ENCODE results near the gene TRPV5.

Gene TRPV5

DNA sequence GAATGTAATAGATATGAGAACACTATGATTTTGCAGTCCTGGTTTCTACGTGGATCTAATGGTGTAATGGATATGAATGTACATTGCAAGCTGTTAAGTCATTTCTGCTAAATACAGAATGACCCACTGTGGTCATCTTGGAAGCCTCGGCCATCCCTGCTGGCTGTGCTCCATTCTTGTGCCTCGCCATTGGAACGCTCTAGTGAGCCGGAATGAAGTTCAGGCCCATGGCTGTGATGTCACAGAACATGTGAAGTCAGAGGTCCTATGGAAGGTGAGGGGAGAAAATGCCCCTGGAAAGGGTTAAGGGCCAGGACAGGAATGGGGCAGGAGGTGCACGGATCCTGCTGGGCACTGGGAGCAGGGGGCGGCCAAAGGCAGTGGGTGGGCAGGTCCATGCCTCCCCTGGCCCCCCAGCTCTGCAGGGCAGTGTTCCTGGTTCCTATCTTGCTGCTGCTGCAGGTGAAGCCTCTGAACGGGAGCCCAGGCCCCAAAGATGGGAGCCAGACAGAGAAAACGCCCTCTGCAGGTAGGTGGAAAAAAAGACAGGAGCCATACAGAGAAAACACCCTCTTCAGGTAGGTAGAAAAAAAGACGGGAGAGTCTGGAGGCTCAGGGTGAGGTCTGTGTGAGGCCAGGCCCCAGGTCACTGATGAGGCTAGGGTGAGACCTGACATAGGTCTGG is 5.8 kb upstream of the TRPV5 start, which contains the start of gene LLCFC1:
Gene LLCFC1, plus strand, starts transcription at position 259 of the 685 bp plus-strand sequence. Its CDS starts 138 bp downstream, at position 397.
- DNase-seq: no peak

DNA sequence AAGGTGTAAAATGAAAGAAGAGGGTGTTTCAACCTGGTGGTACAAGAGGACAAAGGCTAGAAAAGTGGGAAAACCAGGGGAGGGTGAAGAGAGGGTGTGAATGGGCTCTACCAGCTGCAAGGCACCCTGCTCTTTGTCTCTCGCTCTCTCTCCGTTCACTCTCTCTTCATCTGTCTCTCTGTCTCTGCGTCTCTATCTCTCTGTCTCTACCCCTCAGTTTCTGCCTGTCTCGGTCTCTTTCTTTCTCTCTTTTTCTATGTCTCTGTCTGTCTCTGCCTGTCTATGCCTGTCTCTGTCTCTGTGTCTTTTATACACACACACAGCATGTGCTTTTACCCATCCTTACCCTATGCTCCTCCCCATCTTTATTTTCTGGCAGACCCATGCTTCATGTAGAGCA is 5.1 kb upstream of the TRPV5 start:
- no peak for DNase-seq

DNA sequence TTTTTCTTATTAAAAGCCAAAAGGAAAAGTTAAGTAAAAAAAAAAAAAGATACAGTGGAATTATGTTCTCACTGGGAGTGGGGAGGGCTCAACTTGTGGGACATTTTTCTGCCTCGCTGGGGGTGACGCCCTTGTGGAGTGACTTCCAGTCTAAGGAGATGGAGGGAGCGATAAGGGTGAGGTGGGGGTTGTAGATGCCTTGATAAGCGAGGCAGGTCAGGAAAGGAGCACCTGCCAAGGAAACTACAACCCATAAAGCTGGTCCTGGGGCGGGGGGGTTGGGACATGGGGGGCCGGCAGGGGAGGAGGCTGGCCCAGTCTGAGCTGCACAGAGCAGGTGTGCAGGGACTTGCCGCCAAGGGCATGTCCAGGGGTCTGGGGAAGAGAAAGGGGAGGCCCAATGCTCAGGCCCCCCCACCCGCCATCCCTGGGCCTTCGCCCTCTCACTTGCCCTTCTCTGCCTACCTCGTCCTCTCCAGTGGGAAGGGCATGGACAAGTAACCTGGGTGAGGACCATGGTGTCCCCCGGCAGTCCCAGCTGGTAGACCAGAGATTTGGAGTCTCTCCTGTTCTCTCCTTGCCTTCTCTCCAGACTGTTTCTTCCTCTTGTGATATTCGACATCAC is 2.5 kb upstream of the TRPV5 start:
- no peak for DNase-seq

DNA sequence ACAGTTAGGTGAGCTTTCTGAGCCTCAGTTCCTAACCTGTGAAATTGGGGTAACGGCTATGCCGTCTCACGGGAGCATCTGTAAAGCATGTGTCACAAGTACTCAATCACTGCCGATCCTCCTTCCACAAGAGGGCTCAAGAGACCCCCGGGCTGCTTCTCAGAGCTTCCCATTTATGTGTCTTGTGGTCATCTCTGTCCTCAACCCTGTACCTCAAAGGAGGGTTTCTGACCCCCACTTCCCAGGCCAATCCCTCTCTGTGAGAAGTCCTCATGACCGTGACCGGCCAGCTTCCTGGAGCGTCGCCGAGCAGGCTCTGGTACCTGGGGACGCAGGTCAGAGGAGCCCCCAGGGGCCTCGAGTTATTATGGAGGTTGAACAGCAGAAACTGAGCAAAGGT is 510 bp upstream of the TRPV5 start:
- DNase-seq: no peak

DNA sequence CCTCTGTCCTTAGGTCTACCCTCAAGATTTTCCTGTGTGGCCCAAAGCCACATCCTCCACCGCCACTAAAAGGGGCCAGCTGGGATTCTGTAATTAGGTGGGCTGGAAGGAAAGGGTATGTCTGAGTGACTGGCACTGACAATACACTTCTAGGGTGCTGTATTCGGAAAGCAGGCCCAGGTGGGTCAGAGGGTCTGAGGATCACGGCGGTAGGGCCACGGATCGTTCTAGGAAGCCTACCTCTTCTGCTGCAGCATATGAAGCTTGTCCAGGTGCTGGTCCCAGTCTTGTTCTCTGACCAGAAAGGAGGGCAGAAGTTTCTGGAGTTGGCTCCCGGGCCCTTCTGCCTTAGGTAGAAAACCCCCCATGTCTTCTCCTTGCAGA is 462 bp downstream of the TRPV5 start:
- DNase-seq: no peak

DNA sequence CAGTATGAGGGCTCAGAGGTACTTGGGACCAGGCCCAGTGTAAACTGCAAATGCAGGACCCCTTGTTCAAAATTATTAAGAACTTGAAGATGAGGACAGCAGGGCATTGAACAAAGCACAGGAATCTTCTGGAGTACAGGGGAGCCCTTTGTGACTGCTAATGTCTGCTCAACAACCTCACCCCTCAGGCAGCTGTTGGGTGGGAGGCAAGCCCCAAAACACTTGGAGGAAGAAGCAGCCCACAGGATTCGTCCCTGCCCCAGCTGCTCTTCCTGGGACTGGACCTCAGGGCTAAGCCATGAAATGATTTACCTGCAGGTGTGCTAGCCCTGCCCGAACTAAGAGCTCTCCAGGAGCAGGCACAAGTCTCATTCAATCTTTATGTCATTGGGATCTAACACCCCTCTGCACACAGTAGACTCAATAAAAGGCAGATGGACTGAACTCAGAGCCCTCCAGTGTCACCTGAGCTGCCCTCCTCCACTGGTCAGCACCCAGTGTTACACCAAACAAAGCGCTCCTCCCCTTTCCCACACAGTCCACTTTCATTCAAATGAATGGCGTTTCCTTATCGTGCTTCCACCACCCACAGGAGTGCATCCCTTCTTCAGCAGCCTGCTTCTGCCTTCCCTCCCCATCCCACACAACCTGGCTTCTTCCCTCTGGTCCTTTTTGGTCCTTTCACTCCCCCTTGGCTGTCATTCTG is 1.0 kb downstream of the TRPV5 start:
- DNase-seq: no peak

DNA sequence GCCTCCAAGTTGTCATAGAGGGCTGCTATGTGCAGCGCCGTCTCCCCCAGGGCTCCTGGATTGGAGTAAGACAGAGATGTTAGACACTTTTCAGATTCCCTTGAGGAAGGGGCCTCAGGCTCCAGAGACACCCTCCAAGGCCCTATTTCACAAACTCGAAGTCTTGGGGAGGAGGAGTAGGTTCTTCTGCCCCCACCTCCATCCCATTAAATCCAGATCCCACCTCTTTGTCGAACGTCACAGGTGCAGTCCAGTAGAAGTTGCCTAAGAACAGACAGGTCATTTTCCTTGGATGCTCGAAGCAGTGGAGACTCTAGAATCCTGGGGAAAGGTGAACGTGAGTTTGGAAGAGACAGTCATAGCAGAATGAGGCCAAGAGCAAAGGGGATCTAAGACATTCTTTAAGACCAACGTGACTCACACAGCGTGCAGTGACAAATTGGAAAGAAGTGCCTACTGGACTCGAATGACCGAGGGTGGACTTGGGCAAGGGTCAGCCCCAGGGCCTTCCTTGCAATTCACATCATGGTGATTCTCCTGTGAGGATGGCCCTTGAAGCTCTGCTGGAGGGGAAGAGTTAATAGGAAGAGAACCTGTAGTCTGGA is 3.3 kb downstream of the TRPV5 start:
- DNase-seq: no peak

DNA sequence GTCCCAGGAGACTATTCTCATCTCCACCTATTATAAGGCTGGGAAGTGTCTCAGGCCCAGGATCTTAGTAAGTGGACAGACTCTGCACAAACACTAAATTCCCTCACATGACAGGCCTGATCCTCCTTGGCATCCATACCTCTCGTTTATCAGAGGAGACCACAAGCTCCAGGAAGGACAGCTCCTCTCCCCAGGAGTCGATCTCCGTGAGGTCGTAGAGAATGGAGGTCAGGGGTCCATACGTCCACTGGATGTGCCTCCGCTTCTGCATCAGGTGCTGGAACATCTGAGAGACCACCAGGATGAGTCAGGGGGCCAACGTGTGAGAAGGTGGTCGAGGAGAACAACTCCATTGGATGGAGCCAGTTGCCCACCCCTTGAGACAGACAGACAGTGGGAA is 5.6 kb downstream of the TRPV5 start:
- no peak for DNase-seq

DNA sequence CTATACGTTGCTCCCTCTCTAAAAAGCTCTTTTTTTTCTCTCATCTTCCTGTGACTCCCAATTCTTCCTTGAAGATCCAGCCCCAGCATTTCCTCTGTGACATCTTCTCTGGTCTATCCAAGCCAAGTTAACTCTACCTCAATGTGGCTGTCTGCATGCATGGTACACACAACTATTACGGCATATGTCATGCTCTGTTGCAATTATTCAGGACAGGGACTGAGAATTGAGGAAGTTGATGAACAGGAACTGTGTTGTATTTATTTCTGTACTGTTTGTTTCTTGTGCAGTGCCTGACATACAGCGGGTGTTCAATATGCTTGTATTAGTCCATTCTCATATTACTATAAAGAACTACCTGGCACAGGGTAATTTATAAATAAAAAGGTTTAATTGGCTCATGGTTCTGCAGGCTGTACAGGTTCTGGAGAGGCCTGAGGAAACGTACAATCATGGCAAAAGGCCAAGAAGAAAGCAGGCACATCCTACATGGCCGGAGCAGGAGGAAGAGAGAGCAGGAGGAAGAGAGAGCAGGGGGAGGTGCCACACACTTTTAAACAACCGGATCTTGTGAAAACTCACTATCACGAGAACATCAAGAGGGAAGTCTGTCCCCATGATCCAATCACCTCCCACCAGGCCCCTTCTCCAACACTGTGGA is 6.3 kb downstream of the TRPV5 start:
- no peak for DNase-seq

DNA sequence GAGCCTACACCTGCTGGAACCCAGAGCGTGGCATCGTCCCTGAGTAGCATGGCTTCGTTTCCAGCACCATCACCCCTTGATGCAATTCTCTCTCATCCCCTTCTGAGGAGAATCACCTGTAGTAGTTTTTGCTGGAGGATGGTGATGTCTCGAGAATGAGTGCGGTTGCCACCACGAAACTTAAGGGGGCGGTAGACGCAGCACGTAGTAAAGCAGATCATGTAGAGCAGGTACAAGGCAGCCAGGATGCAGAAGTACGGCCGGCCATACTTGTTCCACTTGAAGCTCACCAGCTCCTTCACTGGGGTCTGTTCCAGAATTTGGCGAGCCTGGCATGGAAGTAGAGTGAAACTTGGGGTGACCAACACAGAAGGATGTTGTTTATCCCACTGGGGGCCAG is 8.1 kb downstream of the TRPV5 start:
- DNase-seq: no peak

DNA sequence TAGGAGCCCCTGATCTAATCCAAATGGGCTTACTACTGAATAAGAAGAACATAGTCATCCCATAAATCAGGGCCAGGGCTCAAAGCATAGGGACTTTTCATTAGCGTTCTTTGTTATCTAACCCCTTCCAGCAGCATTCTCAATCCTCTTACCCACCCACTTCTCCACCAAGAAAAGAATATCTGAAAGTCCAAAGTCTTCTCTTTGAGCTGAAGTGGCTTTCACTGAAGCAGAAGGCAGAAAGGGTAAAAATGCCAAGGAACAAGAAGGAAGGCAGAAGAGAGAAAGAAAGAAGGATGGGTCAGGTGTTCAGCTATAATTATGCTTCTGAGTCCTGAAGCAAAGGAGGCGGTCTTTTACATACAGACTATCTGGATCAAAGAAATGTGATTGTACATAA is 10.2 kb downstream of the TRPV5 start:
- DNase-seq: no peak

DNA sequence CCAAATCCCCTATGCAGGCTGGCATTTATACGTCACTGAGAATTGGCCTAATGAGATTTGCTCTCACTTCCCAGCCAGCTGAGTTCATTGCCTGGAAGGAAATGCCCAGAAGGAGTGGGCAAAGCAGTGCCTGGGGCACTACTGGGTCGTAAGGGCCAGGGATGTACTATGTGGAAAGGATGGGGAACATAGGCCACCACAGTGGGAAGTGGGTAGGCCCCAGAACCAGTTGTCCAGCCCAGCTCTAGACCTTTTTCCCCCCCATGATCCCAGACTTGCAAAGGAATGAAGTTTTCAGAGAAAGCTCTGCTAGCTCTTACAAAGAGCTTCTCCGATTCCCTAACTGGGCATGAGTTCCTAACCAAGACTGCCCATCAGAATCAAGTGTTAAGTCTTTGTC is 13.9 kb downstream of the TRPV5 start:
- DNase-seq: no peak

DNA sequence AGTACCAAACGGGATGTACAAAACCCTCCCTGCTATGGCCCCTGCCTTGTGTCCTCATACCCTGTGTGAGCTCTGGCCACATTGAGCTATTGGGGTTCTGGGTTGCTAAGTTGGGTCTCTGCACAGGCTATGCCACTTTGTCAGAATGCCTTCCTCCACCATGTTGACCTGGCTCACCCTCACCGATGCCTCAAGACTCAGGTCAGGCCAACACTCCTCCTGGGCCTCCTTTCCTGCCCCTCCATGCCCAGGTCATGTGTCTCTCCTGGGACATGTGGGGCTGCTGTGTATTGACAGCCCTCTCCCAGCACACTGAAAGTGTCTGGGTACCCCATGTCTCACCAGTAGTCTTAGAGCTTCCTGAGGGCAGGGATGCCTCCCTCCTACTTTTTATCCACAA is 14.6 kb downstream of the TRPV5 start:
- no peak for DNase-seq

DNA sequence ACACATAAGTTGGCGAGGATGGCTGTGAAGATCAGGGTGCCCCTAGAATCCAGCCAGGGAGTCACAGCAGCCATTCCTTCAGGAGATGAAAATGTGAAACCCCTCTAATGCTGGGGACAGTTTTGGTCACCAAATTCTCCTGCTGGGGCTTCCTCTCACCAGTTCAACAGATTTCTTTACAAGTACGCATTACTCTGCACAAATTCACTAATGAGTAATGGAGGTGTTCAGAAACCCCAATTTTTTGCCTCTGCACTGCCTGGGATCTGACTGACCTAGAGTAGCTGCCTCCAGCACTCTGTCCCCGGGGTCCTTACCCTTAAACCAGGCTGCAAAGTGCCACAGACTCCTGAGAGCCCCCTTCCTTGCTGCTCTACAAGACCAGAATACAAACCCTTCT is 16.1 kb downstream of the TRPV5 start:
- DNase-seq: no peak

DNA sequence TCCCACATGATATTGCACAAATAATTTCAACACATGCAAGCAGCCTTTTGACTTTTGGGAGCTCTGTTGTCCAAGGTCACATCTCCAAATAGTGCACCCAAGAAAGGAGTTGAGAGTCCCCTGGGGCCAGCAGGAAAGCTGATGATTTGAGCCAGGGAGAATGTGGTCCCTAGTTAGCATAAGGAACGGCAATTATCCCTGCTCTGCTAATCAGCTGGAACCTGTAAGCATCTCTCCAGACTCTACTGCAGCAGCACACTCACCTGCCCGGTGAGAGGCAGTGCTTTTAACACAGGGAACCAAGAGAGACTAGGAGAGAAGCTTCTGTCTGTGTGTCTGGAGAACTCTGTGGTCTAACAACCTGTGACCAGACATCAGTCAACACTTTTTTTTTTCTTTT is 17.0 kb downstream of the TRPV5 start:
- DNase-seq: no peak

DNA sequence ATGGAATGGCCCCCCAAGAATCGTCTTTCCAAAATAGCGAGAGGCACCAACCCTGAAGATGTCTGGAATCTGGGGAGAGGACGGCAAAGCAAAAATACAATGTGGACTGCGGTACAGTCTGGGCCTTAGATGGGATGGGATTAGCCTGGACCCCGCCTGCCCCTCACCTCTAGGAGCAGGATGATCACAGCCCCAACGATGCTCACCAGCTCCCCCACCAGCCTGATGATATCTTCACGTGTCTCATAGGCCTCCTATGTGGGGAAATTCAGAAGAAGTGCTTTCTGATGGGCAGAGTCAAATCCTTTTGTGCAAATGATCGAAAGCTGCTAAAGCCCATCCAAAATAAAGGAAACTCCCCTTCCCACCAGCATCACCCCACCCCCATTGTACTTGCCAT is 18.2 kb downstream of the TRPV5 start:
- DNase-seq: no peak

DNA sequence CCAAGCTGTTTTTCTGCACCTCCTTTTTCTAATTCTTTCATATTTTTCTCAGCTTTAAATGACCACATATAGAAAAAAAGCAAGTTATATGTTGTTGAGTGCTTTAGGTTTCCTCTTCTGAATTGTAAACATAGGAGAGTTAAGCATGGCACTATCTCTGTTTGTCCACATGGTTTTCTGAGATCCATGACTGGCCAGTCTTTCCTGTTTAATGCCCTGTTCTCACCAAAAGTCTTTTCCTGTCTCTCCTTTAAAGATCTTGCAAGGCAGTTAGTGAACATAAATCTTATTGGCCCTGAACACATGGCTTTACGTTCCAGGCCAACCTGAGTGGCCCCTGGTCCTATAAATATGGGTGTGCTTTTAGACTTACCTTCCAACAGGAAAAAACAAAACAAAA is 19.4 kb downstream of the TRPV5 start:
- no peak for DNase-seq

DNA sequence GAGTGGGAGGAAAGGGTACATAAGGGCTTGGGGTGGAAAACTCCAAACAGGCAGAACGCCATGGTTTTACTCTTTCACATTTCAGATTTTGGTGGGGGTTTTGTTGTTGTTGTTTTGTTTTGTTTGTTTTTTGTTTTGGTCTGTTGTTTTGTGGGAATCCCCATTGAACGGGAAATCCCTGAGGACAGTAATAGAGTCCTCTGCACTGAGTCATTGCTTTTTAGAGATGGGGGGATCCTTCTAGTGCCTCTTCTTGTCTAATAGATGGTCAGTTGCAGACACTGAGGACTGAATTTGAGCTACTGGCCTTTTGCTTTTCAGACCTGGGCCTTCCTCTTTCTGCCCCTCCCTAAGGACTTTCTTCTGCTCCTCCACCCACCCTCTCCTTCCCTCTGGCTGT is 20.0 kb downstream of the TRPV5 start:
- no peak for DNase-seq

DNA sequence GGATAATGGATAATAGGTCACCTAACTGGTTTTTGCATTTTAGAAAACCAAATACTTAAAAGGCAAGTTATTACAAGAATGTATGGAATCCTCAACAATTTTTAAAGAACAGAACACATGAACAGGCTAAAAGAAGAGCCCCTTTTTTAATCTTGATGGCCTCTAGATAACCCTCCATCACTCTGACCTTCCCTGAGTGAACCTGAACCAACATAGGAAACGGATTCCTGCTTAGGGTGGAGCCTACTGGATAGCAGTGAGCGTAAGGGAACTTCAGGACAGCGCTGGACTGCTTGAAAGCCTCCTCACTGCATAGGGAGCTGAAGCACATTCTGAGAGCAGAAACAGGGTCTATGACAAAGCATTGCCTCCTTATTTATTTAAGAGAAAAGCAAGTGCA is 20.5 kb downstream of the TRPV5 start:
- no peak for DNase-seq

DNA sequence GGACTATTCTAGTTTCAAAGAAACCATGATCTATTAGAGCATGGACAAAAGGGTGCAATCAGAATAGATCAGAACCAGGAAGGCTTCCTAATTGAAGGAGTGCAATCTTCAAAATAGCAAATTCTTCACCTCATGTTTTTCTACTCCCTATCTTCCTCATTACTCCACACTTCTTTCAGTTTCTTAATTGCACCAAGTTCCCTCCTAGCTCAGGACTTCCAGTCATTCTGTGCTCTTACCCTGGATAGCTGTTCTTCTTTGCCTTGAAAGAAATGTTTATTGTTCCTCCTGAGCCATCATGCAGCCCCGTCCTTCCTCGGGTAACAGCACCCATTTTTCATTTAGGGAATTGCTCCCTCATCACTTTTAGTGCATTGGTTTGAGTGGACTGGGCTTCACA is 23.1 kb downstream of the TRPV5 start:
- DNase-seq: no peak

DNA sequence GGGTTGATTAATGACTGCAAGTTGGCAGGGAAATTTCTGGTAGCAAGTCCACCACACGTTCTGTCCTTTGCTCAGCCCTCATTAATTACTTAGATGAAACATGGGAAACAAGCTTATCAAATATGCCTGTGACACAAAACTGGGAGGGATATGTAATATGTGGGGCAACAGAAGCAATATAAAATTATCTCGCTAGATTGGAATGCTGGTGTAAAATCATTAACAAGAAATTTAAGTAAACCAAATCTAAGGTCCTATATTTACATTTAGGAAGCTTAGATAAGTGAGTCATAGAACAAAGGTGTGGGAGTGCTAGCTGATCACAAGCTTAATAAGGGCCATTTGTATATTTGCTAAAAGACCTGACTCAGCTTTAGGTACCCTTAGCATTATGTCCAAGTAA is 23.5 kb downstream of the TRPV5 start:
- DNase-seq: no peak

DNA sequence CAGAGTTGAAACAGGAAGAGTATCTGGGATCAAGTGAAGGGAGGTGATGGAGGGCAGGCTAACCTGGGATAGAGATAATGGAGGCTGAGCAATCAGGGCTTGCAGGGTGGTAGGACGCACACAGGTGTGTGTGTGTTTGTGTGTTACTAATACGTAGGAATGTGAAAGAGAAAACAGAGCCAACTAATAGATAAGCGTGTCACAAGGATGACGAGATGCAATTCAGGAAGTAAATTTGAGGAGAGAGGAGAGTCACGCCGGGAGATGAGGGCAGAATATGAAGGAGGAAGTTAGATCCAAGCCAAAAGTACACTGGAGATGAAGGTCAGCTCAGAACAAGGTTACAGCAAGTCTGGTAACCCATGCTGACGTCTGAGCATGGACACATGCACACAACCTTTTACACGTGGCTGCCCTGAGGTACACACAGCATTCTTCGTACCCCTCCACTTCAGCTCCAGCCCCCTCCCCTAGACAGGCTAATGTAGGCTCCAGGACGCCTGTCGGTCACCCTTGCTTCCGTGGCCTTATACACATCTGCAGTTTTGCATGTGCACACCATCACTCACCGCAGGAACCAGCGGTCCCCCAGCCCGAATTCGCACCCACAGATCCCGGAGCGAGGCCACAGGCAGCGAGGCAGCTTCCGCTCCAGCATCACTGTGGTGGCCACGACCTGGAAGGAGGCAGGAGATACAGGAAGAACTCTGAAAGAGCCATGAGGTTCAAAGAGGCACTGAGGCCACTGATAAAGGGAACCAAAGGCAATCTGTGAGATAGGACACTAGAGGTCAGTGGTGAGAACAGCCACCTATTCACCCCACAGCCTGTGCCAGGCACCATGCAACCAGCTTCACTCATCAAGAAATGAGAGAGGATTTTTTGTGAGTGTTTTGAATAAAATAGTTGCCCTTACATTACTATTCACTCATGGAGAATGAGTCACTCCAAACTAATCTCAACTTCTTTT is 24.3 kb downstream of the TRPV5 start:
- DNase-seq: no peak
